ENCODE results near the gene TICAM2.

TICAM2 gene

GRCh38 chr5:115561176-115561575, 41.1 kb downstream of the TICAM2 start:
- DNase-seq = no peak

DNA sequence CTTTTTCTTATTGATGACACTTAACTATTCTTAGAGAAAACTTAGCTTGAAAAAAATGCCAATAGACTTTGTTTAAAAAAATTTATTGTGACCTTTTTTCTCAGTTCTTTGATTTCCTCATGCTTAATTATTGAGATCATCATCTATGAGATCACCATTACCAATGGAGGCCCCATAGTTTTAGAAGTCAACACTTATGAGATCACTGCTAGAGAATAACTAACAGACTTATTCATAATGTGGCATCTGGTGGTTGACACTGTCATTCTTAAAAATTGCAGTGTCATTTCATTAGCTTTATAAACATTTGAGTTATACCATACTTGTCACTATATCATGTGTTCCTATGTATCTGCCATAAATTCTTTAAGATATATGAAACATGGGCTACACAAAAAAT, 42.8 kb downstream of the TICAM2 start:
- DNase-seq = no peak

DNA sequence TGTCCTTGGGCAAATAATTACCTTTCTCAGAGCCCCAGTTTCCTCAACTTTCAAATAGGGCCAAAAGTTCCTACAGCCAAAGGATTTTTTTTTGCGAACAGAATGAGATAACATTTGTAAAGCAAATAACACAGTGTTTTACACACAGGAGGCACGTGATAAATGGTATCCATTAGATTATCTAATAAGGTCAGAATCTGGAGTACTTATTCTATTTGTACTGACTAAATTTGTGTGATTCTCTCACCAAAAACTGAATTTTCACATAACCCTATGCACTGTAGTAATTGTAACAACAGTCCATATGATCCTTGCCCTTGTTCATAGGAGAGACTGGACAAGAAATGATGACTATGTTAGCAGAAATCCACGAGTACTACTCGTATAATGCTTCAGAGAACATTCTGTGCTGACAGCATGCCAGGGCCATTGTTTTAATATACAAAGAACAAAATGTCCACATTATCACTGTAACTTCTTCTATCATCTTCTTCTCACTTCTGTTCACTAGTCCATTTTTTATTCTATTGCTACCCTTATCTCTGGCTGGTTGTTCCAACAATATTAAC, 43.8 kb downstream of the TICAM2 start:
- DNase-seq = no peak

- DNase-seq = no peak
Measured at GRCh38 chr5:115557667-115558387, 44.5 kb downstream of the TICAM2 start.

- no peak for DNase-seq
Measured at GRCh38 chr5:115556276-115556675, 46.0 kb downstream of the TICAM2 start.

- DNase-seq = no peak
Measured at GRCh38 chr5:115555084-115555633, 47.1 kb downstream of the TICAM2 start.

GRCh38 chr5:115553082-115553481, 49.2 kb downstream of the TICAM2 start:
- no peak for DNase-seq

DNA sequence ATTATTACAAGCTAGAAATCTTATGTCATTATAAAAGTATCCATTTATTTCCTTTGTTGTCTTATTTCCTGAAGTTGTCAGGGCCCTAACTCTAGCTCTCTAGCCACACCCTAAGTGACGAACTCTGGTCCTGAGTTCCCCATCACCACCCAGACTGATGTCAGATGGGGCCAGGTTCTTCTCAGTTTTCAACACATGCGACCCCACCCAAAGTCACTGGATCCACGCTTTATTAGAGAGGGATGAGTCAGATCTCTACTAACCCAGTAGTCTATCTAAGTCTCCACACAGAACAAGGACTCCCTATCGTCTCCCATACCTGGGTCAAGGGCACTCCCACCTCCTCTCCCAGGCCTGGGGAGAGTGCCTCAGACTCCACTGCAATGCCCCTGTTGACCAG, 50.9 kb downstream of the TICAM2 start:
- no peak for DNase-seq

- DNase-seq = no peak
Measured at GRCh38 chr5:115549154-115549553, 53.1 kb downstream of the TICAM2 start.

GRCh38 chr5:115548683-115549082, 53.6 kb downstream of the TICAM2 start:
- no peak for DNase-seq

DNA sequence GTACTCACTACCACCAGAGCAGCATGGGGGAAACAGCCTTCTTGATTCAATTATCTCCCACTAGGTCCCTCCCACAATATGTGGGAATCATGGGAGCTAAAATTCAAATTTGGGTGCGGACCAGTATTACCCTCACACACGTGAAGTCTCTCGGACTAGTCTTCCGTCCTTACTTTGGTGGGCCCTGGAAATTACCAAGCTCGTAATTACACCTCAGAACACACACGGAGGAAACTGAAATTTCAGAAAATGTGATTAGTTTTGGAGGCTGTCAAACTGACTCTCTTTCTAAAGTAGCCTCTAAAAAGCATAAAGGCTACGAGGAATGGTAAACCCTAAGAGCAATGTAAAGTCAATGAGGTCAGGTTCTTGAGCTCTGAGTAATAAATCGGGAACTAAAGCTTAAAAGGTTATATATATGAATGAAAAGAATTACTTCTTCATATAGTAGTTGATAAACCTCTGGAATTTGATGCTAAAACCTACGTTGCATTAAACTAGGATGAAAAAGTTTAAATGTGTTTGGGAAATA, 56.9 kb downstream of the TICAM2 start:
- DNase-seq = no peak

DNA sequence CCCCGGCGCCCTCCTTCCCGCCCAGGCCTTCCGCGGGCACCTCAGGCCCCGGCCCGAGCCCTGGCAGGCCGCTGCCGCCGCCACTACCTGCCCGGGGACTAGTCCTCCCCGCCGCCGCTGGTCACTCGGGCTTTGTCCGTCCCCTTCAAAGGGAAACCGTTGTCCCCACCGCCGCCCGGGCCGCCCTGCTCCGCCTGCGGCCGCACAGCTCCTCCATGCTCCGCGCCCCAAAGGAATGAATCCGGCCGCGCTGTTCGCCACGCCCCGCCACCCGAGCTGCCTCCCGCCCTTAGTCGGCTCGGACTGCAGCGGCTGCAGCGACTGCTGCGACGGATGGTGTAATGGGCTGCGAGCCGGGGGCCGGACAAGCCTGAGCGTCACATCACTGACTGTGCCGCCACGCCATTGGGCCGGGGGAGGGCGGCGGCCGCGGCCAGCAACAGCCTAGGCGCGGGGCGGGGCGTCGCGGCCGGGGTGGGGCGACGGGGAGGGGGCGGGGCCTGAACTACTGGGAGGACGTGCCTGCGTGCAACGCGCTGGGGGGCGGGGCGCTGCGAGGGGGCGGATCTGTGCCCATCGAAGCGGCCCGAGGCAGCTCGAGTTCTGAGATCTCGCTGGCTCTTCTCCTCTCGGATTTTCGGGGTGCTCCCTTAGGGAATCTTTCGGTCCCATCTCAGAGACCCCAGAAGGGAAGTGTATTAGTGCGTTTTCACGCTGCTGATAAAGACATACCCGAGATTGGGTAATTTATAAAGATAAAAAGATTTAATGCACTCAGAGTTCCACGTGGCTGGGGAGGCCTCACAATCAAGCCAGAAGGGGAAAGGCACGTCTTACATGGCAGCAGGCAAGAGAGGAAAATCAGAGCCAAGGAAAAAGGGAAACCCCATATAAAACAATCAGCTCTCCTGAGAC, 57.6 kb downstream of the TICAM2 start, which contains the start of gene FEM1C:
Gene FEM1C (minus strand): TSS at position 340 of the 915 bp plus-strand sequence. CDS start 1,282 bp downstream, outside the sequence.
- DNase-seq = peak; percentile 93

- DNase-seq = peak; percentile 48
Measured at GRCh38 chr5:115544043-115544435, 58.2 kb downstream of the TICAM2 start.

DNA sequence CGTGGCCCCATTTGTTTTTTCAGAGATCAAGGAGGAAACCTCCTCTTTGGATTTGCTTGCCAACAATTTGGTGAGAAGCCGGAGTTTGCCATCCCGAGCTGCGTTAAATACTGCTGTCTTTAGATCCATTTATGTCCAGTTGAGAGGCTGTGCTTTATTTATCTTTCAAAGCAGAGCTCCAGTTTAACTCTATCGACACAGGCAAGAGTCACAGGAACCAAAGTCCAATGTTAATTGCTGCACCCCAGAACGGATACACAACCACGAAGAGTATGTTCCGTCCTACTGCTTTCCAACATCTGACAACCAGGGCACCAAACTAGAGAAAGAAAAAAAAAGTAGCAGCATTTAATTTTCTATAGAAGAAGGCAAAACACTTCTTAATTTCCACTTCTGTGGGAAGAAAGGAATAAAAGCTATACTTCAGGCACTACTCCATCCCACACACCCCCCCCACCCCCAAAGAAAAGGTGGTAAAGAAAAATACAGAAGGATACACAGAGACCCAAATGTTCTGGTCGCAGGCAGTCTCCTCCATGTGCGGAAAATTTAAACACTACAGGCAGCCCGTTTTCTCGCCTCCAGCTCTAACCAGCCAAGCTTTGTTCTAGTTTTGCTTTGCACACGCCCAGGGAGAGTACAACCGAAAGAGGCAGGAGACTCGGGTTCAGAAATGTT, 58.8 kb downstream of the TICAM2 start:
- no peak for DNase-seq

DNA sequence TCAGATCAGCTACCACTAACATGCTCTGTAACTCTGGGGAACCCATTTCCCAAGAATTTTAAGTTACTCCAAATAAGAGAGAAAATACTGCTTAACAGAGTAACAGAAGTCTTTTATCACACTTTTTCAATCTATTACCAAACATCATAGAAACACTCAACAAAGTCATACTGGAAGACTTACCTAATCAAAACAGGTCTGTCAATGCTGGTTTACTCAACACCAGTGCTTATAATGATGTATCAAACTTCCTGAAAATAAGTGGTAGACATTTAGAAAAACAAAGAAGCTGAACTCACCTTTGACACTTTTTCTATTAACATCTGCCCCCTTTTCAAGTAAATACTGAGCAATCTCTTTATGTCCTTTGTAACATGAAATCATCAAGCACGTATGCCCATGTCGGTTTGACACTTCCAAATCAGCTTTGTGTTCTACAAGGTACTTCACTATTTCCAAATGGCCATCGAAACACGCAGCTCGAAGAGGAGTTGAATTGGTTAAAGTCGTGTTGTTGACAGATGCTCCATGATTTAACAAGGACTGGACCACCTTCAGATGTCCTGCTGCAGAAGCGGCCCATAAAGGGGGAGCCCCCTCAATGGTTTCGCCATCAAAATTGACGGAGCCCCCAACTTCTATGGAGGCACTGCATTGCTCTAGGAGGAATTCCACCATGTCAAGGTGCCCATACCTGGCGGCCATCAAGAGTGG, 59.5 kb downstream of the TICAM2 start:
- DNase-seq = peak; percentile 12

- no peak for DNase-seq
Measured at GRCh38 chr5:115542086-115542485, 60.2 kb downstream of the TICAM2 start.

DNA sequence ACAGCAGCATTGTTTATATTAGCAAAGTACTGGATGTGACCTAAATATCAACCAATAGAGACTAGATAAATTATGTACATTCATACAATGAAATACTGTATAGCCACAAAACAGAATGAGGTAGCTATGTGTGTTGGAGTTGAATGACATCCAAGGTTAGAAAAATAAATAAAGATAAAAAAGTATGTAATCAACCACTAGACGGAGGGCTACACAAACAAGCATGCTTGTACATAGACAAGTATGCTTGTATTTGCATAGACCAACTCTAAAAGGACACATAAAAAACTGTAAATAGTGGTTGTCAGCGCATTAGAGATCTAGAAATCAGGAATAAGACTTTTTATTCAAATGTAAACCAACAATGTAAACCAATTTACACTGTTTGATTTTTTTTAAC, 60.7 kb downstream of the TICAM2 start:
- DNase-seq = no peak

DNA sequence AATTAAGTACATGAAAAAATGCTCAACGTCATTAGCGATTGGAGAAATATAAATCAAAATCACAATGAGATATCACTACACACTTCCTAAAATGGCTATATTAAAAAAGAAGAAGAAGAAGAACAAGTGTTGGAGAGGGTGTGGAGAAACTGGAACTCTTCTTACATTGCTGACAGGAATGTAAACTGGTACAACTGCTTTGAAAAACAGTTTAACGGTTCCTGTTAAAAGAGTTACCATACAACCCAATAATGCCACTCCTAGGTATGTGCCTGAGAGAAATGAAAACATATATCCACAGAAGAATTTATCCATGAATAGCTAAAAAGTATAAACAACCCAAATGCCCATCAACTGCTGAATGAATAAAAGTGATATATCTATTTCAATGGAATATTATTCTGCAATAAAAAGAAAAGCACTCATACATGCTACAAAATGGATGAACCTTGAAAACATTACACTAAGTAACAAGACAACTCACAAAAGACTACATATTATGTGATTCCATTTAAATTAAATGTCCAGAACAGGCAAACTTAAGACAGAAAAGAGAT, 66.7 kb downstream of the TICAM2 start:
- no peak for DNase-seq

DNA sequence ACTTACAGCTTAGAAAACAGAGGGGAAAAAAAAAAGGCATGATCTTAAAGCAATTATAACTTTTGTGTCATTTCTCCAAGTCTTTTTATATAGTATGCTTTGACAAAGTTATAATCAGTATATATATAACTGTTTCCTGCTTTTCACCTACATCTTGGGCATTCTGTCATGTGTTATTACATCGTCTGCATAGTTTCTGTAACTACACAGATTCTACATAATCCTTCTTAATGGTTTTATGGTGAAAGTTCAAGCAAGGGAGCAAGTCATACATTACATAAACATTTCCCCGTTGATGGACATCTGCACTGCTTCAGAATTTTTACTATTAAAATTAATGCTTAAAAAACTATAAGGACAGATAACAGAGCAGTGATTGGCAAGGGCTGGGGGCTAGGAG, 69.8 kb downstream of the TICAM2 start:
- no peak for DNase-seq

DNA sequence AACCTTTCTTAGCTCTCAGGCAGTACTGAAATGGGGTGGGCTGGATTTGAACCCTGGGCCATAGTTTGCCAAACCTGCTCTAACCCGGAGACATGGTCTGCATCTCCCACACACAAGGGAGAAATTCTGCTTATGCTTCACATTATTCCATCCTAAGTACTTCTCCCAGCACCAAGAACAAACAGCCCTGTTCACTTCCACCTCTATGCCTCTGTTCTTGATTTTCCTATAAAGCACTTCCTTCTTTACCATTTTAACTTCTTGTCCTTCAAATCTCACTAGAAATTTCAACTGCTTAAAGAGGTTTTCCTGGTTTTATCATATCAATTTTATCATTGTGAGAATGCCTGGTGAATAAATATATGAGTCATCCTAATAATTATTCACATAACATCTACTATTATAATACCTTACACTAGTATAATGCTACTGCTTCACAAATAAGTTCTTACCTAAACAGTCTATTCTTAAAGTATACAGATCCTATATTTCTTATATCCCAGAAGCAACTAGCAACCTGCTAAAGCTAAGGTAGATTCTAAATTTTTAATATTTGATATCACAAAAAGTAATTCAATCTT, 70.4 kb downstream of the TICAM2 start:
- no peak for DNase-seq

GRCh38 chr5:115531380-115531779, 70.9 kb downstream of the TICAM2 start:
- DNase-seq = no peak
